HepG2 (cell line): ENCODE results near the gene ZGRF1. TPM values are rescaled to one million over a fixed set of nuclear protein-coding genes. Genes with fewer than 3 reads are reported as not detected.

Source experiments
- ATAC-seq: fragments of 200-7000 bp; cut with Tn5 transposase; 3 replicates; pipeline ENCODE4 v1.9.1; 2020; ENCODE audit warnings: mild to moderate bottlenecking, moderate library complexity
- BruUV-seq: library from RNA; stranded (reverse); fragments of 400-500 nt; replicated peaks from 2 replicates; lab custom pipeline; 2021; lab: Mats Ljungman, UMichigan
- CTCF ChIA-PET: fragments of 300-600 bp; formaldehyde crosslinking; extraction: SDS; loops from one replicate; lab custom pipeline; 2021; ENCODE audit warnings: low total read pairs, inconsistent platforms, low intra/inter-chr PET ratio; lab: Yijun Ruan, JAX
- POLR2A ChIA-PET: fragments of 350-600 bp; sonication (Branson Sonifier 250); formaldehyde crosslinking; loops from one replicate; lab custom pipeline; 2020; ENCODE audit warnings: antibody characterized with exemption, inconsistent platforms; lab: Yijun Ruan, JAX
- DNase-seq: peaks from one replicate; pipeline ENCODE4 v3.0.0-alpha.2; 2015; ENCODE audit warnings: low spot score
- FAIRE-seq: peaks from 3 replicates; lab custom pipeline; 2011; peaks lifted over from hg19 to GRCh38; lab: Jason Lieb, UNC
- H2AFZ ChIP-seq: one replicate; pipeline ENCODE4 v1.6.1; 2011; ENCODE audit warnings: low read length, inconsistent platforms
- H3K27ac ChIP-seq: fragments of 300-600 bp; 3 replicates; pipeline ENCODE4 v1.8.0; 2011; ENCODE audit warnings: mixed run types, mild to moderate bottlenecking, mixed read lengths, low read length, inconsistent platforms; ENCODE audit not compliant: insufficient read depth; ENCODE audit errors: extremely low read length
- H3K27me3 ChIP-seq, 2 experiments: fragments of 200-600 bp in 1 of 2; 2 replicates in 1 of 2; 3 replicates in 1 of 2; pipeline versions ENCODE4 v1.6.0 to v1.8.0; 2011; ENCODE audit warnings: low read length in 2 of 2, mild to moderate bottlenecking in 2 of 2, moderate library complexity in 2 of 2, inconsistent platforms in 1 of 2; ENCODE audit not compliant: insufficient read depth in 2 of 2, control insufficient read depth in 1 of 2
- H3K36me3 ChIP-seq, 2 experiments: fragments of 200-600 bp in 1 of 2; replicated peaks in 1 of 2; 2 replicates in 1 of 2; 3 replicates in 1 of 2; pipeline versions ENCODE4 v1.5.1 to v1.8.0; 2011; ENCODE audit warnings: low read length in 2 of 2, inconsistent platforms in 1 of 2; ENCODE audit not compliant: insufficient read depth in 2 of 2, control insufficient read depth in 1 of 2
- H3K4me1 ChIP-seq: 2 replicates; pipeline ENCODE4 v1.5.1; 2012; ENCODE audit warnings: low read length, inconsistent platforms; ENCODE audit not compliant: insufficient read depth
- H3K4me2 ChIP-seq: 2 replicates; pipeline ENCODE4 v1.6.0; 2011; ENCODE audit warnings: low read depth, low read length, inconsistent platforms
- H3K4me3 ChIP-seq, 3 experiments: fragments of 200-600 bp in 1 of 3; sonication (generic), shearing (Covaris generic) in 1 of 3; replicated peaks in 1 of 3; 2 replicates each; pipeline ENCODE4 v1.5.1; 2011 to 2016; ENCODE audit warnings: low read length in 3 of 3, inconsistent platforms in 2 of 3, low read depth in 2 of 3, mild to moderate bottlenecking in 2 of 3, control low read depth in 1 of 3, mixed read lengths in 1 of 3; ENCODE audit not compliant: insufficient read depth in 1 of 3
- H3K79me2 ChIP-seq: one replicate; pipeline ENCODE4 v1.6.1; 2011; ENCODE audit warnings: low read length, inconsistent platforms; ENCODE audit not compliant: insufficient read depth
- H3K9ac ChIP-seq: 2 replicates; pipeline ENCODE4 v1.6.0; 2011; ENCODE audit warnings: mild to moderate bottlenecking, low read depth, low read length, inconsistent platforms; ENCODE audit not compliant: insufficient read depth
- H3K9me3 ChIP-seq: 2 replicates; pipeline ENCODE4 v1.5.1; 2012; ENCODE audit warnings: mild to moderate bottlenecking, low read length
- H4K20me1 ChIP-seq: 2 replicates; pipeline ENCODE4 v1.6.0; 2011; ENCODE audit warnings: inconsistent platforms, mild to moderate bottlenecking, low read length, moderate library complexity; ENCODE audit not compliant: insufficient read depth
- ATRX ChIP-seq: sonication (generic); formaldehyde crosslinking; IDR thresholded peaks from 2 replicates; pipeline ENCODE4 v1.4.0; 2020; ENCODE audit warnings: missing genetic modification reagents, borderline replicate concordance
- CHD2 ChIP-seq: IDR thresholded peaks from 2 replicates; pipeline ENCODE4 v1.6.1; 2011; ENCODE audit warnings: low read depth, low read length, improper control_type of control experiment
- PHF20 ChIP-seq: sonication (generic); formaldehyde crosslinking; IDR thresholded peaks from 2 replicates; pipeline ENCODE4 v1.5.0; 2020; ENCODE audit warnings: mild to moderate bottlenecking, missing genetic modification reagents
- SMAD9 ChIP-seq: sonication (generic); formaldehyde crosslinking; IDR thresholded peaks from 2 replicates; pipeline ENCODE4 v1.5.1; 2020; ENCODE audit warnings: mild to moderate bottlenecking, missing genetic modification reagents
- SMYD3 ChIP-seq: sonication (generic); formaldehyde crosslinking; IDR thresholded peaks from 2 replicates; pipeline ENCODE4 v1.8.1; 2023; ENCODE audit warnings: mild to moderate bottlenecking, missing genetic modification reagents
- ZNF704 ChIP-seq: sonication (generic); formaldehyde crosslinking; IDR thresholded peaks from 2 replicates; pipeline ENCODE4 v1.8.1; 2023; ENCODE audit warnings: mild to moderate bottlenecking, inconsistent platforms, moderate library complexity, missing genetic modification reagents, borderline replicate concordance
- ZNF782 ChIP-seq: sonication (generic); formaldehyde crosslinking; IDR thresholded peaks from 2 replicates; pipeline ENCODE4 v1.4.0; 2020; ENCODE audit warnings: missing genetic modification reagents, mild to moderate bottlenecking, borderline replicate concordance
- in situ Hi-C: cut with HindIII; loops from 2 replicates; pipeline ENCODE4 v1.10.0; 2017; ENCODE audit warnings: low pct_unique_long_range_greater_than_20kb; ENCODE audit not compliant: extremely low pct_ligation_motif_present
- intact Hi-C: fragments of 100-400 bp; cut with micrococcal nuclease; formaldehyde crosslinking; loops from one replicate; pipeline ENCODE4 v1.10.0; 2022; ENCODE audit not compliant: unreplicated experiment
- polyA plus RNA-seq, 8 experiments: library from polyadenylated mRNA; depleted of rRNA in 3 of 8; stranded (reverse) in 7 of 8; unstranded in 1 of 8; fragments of >200 nt; fragmentation: Illumina TruSeq in 4 of 8; extraction: Trizol in 4 of 8; gene quantifications; 2 replicates each; pipeline versions ENCODE4 v1.2.1 to v1.2.3, GENCODE V29; 2011 to 2016; ENCODE audit warnings: low read depth in 4 of 8, missing spikeins in 1 of 8, mixed read lengths in 1 of 8; ENCODE audit not compliant: insufficient read depth in 1 of 8
- total RNA-seq, 5 experiments: library from RNA; depleted of rRNA; stranded (reverse); fragments of >200 nt; fragmentation: Illumina TruSeq; extraction: Trizol; gene quantifications; 2 replicates each; pipeline ENCODE4 v1.2.3, GENCODE V29; 2016; ENCODE audit warnings: low read depth in 1 of 5
- TF ChIP-seq, protein P1 (sequence below): sonication (generic); formaldehyde crosslinking; IDR thresholded peaks from 2 replicates; pipeline ENCODE4 v1.4.0; 2020; ENCODE audit warnings: missing genetic modification reagents, borderline replicate concordance
- TF ChIP-seq, protein P2 (sequence below): IDR thresholded peaks from 2 replicates; pipeline ENCODE4 v1.6.1; 2016; ENCODE audit warnings: low read depth, missing genetic modification reagents, missing compliant biosample characterization
- TF ChIP-seq, protein P3 (sequence below): sonication (generic); formaldehyde crosslinking; conservative IDR thresholded peaks from 2 replicates; pipeline ENCODE4 v1.8.0; 2022; ENCODE audit warnings: low read depth, missing genetic modification reagents

The ZGRF1 gene
- total and polyA plus RNA-seq, 2 of the 13 experiments (the other 11 are each of a cell fraction or from before 2014, with no cell fraction given), result 8.6 to 15.9 TPM

DNA sequence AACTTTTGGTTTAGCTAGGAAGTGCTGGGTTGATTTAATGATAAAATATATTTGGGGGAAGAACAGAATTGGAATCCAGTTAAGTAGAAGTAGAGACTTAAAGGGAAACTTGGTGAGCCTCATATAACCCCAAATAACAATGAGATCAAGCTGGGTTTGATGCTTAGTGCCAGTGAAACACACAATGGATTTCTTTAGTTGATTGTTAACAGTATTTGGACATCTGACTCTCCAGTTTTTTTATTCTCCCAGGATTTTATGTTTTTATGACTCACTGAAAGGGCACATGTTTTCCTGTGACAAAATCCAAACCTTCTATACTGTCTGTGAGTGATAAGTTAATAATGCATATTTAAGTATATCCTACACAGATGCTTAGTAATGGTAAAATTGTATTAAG, 118.0 kb downstream of the ZGRF1 start:
- BruUV-seq, result no TSS peak
- Histone ChIP-seq H3K9ac (no peak overlapping the region), H3K36me3 (no peaks in the 10 kb centered on the region), H3K9me3 (no peaks in the 10 kb centered on the region), H3K79me2 (no peaks in the 10 kb centered on the region), H4K20me1 (no peaks in the 10 kb centered on the region), H2AFZ (no peak overlapping the region), H3K27me3 (peaks cover 4 to 93% of the 10 kb centered on the region in 2 experiments), H3K4me3 (no peak overlapping the region), H3K4me1 (peaks cover 41% of the 10 kb centered on the region), H3K27ac (no peak overlapping the region), H3K4me2 (no peak overlapping the region)
- in situ Hi-C loops, result no loop called here
- FAIRE-seq (no peak), ATAC-seq (no peak), DNase-seq (no peak)
- CTCF ChIA-PET, result no interaction called here
- intact Hi-C loops, result loop anchor here (10.0 kb wide), 1 partner anchor 114 kb away; no protein-coding TSS in a partner anchor
- POLR2A ChIA-PET, result no interaction called here
- TF ChIP-seq SMAD9, result no peak
- no peak for TF ChIP-seq ATRX (CRISPR knock-in tag)
- no peak for TF ChIP-seq ZNF782
- TF ChIP-seq, protein P1, sequence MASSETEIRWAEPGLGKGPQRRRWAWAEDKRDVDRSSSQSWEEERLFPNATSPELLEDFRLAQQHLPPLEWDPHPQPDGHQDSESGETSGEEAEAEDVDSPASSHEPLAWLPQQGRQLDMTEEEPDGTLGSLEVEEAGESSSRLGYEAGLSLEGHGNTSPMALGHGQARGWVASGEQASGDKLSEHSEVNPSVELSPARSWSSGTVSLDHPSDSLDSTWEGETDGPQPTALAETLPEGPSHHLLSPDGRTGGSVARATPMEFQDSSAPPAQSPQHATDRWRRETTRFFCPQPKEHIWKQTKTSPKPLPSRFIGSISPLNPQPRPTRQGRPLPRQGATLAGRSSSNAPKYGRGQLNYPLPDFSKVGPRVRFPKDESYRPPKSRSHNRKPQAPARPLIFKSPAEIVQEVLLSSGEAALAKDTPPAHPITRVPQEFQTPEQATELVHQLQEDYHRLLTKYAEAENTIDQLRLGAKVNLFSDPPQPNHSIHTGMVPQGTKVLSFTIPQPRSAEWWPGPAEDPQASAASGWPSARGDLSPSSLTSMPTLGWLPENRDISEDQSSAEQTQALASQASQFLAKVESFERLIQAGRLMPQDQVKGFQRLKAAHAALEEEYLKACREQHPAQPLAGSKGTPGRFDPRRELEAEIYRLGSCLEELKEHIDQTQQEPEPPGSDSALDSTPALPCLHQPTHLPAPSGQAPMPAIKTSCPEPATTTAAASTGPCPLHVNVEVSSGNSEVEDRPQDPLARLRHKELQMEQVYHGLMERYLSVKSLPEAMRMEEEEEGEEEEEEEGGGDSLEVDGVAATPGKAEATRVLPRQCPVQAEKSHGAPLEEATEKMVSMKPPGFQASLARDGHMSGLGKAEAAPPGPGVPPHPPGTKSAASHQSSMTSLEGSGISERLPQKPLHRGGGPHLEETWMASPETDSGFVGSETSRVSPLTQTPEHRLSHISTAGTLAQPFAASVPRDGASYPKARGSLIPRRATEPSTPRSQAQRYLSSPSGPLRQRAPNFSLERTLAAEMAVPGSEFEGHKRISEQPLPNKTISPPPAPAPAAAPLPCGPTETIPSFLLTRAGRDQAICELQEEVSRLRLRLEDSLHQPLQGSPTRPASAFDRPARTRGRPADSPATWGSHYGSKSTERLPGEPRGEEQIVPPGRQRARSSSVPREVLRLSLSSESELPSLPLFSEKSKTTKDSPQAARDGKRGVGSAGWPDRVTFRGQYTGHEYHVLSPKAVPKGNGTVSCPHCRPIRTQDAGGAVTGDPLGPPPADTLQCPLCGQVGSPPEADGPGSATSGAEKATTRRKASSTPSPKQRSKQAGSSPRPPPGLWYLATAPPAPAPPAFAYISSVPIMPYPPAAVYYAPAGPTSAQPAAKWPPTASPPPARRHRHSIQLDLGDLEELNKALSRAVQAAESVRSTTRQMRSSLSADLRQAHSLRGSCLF, result no peak
- TF ChIP-seq SMYD3 (CRISPR knock-in tag), result no peak
- no peak for TF ChIP-seq PHF20 (CRISPR knock-in tag)
- TF ChIP-seq, protein P2, sequence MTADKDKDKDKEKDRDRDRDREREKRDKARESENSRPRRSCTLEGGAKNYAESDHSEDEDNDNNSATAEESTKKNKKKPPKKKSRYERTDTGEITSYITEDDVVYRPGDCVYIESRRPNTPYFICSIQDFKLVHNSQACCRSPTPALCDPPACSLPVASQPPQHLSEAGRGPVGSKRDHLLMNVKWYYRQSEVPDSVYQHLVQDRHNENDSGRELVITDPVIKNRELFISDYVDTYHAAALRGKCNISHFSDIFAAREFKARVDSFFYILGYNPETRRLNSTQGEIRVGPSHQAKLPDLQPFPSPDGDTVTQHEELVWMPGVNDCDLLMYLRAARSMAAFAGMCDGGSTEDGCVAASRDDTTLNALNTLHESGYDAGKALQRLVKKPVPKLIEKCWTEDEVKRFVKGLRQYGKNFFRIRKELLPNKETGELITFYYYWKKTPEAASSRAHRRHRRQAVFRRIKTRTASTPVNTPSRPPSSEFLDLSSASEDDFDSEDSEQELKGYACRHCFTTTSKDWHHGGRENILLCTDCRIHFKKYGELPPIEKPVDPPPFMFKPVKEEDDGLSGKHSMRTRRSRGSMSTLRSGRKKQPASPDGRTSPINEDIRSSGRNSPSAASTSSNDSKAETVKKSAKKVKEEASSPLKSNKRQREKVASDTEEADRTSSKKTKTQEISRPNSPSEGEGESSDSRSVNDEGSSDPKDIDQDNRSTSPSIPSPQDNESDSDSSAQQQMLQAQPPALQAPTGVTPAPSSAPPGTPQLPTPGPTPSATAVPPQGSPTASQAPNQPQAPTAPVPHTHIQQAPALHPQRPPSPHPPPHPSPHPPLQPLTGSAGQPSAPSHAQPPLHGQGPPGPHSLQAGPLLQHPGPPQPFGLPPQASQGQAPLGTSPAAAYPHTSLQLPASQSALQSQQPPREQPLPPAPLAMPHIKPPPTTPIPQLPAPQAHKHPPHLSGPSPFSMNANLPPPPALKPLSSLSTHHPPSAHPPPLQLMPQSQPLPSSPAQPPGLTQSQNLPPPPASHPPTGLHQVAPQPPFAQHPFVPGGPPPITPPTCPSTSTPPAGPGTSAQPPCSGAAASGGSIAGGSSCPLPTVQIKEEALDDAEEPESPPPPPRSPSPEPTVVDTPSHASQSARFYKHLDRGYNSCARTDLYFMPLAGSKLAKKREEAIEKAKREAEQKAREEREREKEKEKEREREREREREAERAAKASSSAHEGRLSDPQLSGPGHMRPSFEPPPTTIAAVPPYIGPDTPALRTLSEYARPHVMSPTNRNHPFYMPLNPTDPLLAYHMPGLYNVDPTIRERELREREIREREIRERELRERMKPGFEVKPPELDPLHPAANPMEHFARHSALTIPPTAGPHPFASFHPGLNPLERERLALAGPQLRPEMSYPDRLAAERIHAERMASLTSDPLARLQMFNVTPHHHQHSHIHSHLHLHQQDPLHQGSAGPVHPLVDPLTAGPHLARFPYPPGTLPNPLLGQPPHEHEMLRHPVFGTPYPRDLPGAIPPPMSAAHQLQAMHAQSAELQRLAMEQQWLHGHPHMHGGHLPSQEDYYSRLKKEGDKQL (CRISPR knock-in tag), result no peak
- TF ChIP-seq, protein P3, sequence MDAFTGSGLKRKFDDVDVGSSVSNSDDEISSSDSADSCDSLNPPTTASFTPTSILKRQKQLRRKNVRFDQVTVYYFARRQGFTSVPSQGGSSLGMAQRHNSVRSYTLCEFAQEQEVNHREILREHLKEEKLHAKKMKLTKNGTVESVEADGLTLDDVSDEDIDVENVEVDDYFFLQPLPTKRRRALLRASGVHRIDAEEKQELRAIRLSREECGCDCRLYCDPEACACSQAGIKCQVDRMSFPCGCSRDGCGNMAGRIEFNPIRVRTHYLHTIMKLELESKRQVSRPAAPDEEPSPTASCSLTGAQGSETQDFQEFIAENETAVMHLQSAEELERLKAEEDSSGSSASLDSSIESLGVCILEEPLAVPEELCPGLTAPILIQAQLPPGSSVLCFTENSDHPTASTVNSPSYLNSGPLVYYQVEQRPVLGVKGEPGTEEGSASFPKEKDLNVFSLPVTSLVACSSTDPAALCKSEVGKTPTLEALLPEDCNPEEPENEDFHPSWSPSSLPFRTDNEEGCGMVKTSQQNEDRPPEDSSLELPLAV, result no peak
- no peak for TF ChIP-seq CHD2
- TF ChIP-seq ZNF704 (CRISPR knock-in tag), result no peak
